GM12892 (cell line): ENCODE measurements around the gene MERTK.

Source experiments
- POLR2A ChIP-seq: IDR thresholded peaks from 2 replicates; pipeline ENCODE4 v1.6.1; 2011; ENCODE audit warnings: low read depth, low read length, control low read depth
- POLR2AphosphoS5 ChIP-seq: IDR thresholded peaks from 2 replicates; pipeline ENCODE4 v1.6.1; 2011; ENCODE audit warnings: low read depth, low read length, control low read depth
- TAF1 ChIP-seq: IDR thresholded peaks from 2 replicates; pipeline ENCODE4 v1.6.1; 2011; ENCODE audit warnings: low read depth, mild to moderate bottlenecking, control low read depth, low read length, borderline replicate concordance

- TF ChIP-seq POLR2A (no peak), POLR2AphosphoS5 (no peak), TAF1 (no peak)
Measured at GRCh38 chr2:112020561-112020960, 122.2 kb downstream of the MERTK start.
